Chondrocyte (in vitro differentiated cells): Measurements from ENCODE around the gene SYNGR1. TPM values are rescaled to one million over a fixed set of nuclear protein-coding genes. Genes with fewer than 3 reads are reported as not detected.

Experiments
- DNase-seq: peaks from one replicate; pipeline ENCODE4 v3.0.0; 2021; ENCODE audit warnings: mixed read lengths, low spot score
- H3K27ac Mint-ChIP-seq: one replicate; pipeline ENCODE4 v1.8.0; 2021; ENCODE audit warnings: mild to moderate bottlenecking, moderate library complexity, mixed read lengths; ENCODE audit not compliant: unreplicated experiment
- H3K27me3 Mint-ChIP-seq: 2 replicates; pipeline ENCODE4 v1.8.0; 2021; ENCODE audit warnings: low read depth, mixed read lengths
- H3K36me3 Mint-ChIP-seq: 2 replicates; pipeline ENCODE4 v1.8.0; 2021; ENCODE audit warnings: low read depth, mixed read lengths
- H3K4me1 Mint-ChIP-seq: 2 replicates; pipeline ENCODE4 v1.8.0; 2021; ENCODE audit warnings: low read depth, mild to moderate bottlenecking, mixed read lengths
- H3K4me3 Mint-ChIP-seq: one replicate; pipeline ENCODE4 v1.8.0; 2021; ENCODE audit warnings: mild to moderate bottlenecking, moderate library complexity, mixed read lengths; ENCODE audit not compliant: unreplicated experiment
- H3K9me3 Mint-ChIP-seq: 2 replicates; pipeline ENCODE4 v1.8.0; 2021; ENCODE audit warnings: low read depth, mixed read lengths
- CTCF ChIP-seq: fragments of 200-600 bp; sonication (generic); IDR thresholded peaks from 2 replicates; pipeline ENCODE4 v1.5.0; 2021; ENCODE audit warnings: antibody characterized with exemption, mild to moderate bottlenecking, moderate library complexity
- total RNA-seq: library from RNA; stranded (reverse); gene quantifications from 3 replicates; pipeline ENCODE4 v1.2.1, GENCODE V29; 2021

SYNGR1 gene
- total RNA-seq, 1 donor from 2014 or later = 18.4 TPM

- DNase-seq = no peak
- Mint-ChIP-seq H3K27ac (peak overlapping the region; percentile 80), H3K9me3 (no peaks in the 10 kb centered on the region)
Observed at GRCh38 chr22:39313258-39314001, 36.4 kb upstream of the SYNGR1 start.

GRCh38 chr22:39314251-39314971 lies 35.4 kb upstream of the SYNGR1 start:
- H3K4me1 Mint-ChIP-seq = peaks cover 89% of the 10 kb centered on the region

More at GRCh38 chr22:39313258-39314001, 36.4 kb upstream of the SYNGR1 start:
- Mint-ChIP-seq H3K4me1 (peaks cover 95% of the 10 kb centered on the region), H3K36me3 (peaks cover 54% of the 10 kb centered on the region), H3K4me3 (no peak overlapping the region), H3K27me3 (no peaks in the 10 kb centered on the region)
- no peak for TF ChIP-seq CTCF

GRCh38 chr22:39315389-39315788 lies 34.4 kb upstream of the SYNGR1 start:
- Mint-ChIP-seq H3K4me3 (peak overlapping the region; percentile 98), H3K9me3 (no peaks in the 10 kb centered on the region)

More at GRCh38 chr22:39314251-39314971, 35.4 kb upstream of the SYNGR1 start:
- H3K36me3 Mint-ChIP-seq = peaks cover 59% of the 10 kb centered on the region
- DNase-seq = no peak
- H3K4me3 Mint-ChIP-seq = peak overlapping the region; percentile 12
- no peaks in the 10 kb centered on the region for H3K9me3 Mint-ChIP-seq
- H3K27ac Mint-ChIP-seq = peak overlapping the region; percentile 51
- peak; percentile 51 for TF ChIP-seq CTCF
- H3K27me3 Mint-ChIP-seq = no peaks in the 10 kb centered on the region

GRCh38 chr22:39316440-39317083 lies 33.2 kb upstream of the SYNGR1 start:
- H3K27me3 Mint-ChIP-seq = no peaks in the 10 kb centered on the region
- no peaks in the 10 kb centered on the region for H3K9me3 Mint-ChIP-seq
- peak overlapping the region; percentile 100 for H3K27ac Mint-ChIP-seq
- DNase-seq = no peak
- TF ChIP-seq CTCF = peak; percentile 94
- peaks cover 57% of the 10 kb centered on the region for H3K36me3 Mint-ChIP-seq
- H3K4me3 Mint-ChIP-seq = peak overlapping the region; percentile 98
- peaks cover 68% of the 10 kb centered on the region for H3K4me1 Mint-ChIP-seq

More at GRCh38 chr22:39315389-39315788, 34.4 kb upstream of the SYNGR1 start:
- Mint-ChIP-seq H3K27me3 (no peaks in the 10 kb centered on the region), H3K27ac (peak overlapping the region; percentile 100), H3K36me3 (peaks cover 59% of the 10 kb centered on the region), H3K4me1 (peaks cover 79% of the 10 kb centered on the region)
- TF ChIP-seq CTCF = no peak
- no peak for DNase-seq
